Neural progenitor cell (in vitro differentiated cells): Measurements from ENCODE around the gene SLC10A7. TPM values are rescaled to one million over a fixed set of nuclear protein-coding genes. Genes with fewer than 3 reads are reported as not detected.

ENCODE experiments used
- DNase-seq: peaks from one replicate; pipeline ENCODE4 v3.0.0-alpha.2; 2016; ENCODE audit warnings: low spot score
- H2AFZ ChIP-seq: fragments of 200-600 bp; sonication (generic); replicated peaks from 2 replicates; pipeline ENCODE4 v1.6.1; 2016; ENCODE audit warnings: antibody characterized with exemption
- H3F3A ChIP-seq: fragments of 200-600 bp; sonication (generic); 2 replicates; pipeline ENCODE4 v1.6.1; 2016; ENCODE audit warnings: antibody characterized with exemption, low read depth
- H3K27ac ChIP-seq: fragments of 200-600 bp; sonication (generic); 2 replicates; pipeline ENCODE4 v1.5.1; 2016; ENCODE audit warnings: mild to moderate bottlenecking
- H3K27me3 ChIP-seq: fragments of 200-600 bp; sonication (generic); 2 replicates; pipeline ENCODE4 v1.6.1; 2016; ENCODE audit warnings: mild to moderate bottlenecking, moderate library complexity
- H3K36me3 ChIP-seq: fragments of 200-600 bp; sonication (generic); 2 replicates; pipeline ENCODE4 v1.5.1; 2016
- H3K4me1 ChIP-seq: fragments of 200-600 bp; sonication (generic); 2 replicates; pipeline ENCODE4 v1.6.1; 2016; ENCODE audit warnings: mixed run types
- H3K4me2 ChIP-seq: fragments of 200-600 bp; sonication (generic); 2 replicates; pipeline ENCODE4 v1.6.1; 2016
- H3K4me3 ChIP-seq: fragments of 200-600 bp; sonication (generic); 2 replicates; pipeline ENCODE4 v1.5.1; 2016
- H3K79me2 ChIP-seq: fragments of 200-600 bp; sonication (generic); 2 replicates; pipeline ENCODE4 v1.6.1; 2016; ENCODE audit warnings: low read depth
- H3K9ac ChIP-seq: fragments of 200-600 bp; sonication (generic); 2 replicates; pipeline ENCODE4 v1.6.1; 2016
- H3K9me3 ChIP-seq: fragments of 200-600 bp; sonication (generic); 2 replicates; pipeline ENCODE4 v1.5.1; 2016; ENCODE audit warnings: low read depth
- H4K20me1 ChIP-seq: fragments of 200-600 bp; sonication (generic); 2 replicates; pipeline ENCODE4 v1.6.1; 2016; ENCODE audit warnings: low read depth
- H3K27ac Mint-ChIP-seq: 3 replicates; pipeline ENCODE4 v1.8.0; 2021; ENCODE audit warnings: mixed read lengths
- H3K27me3 Mint-ChIP-seq: 2 replicates; pipeline ENCODE4 v1.8.0; 2022; ENCODE audit warnings: low read depth, mild to moderate bottlenecking, inconsistent platforms, moderate library complexity, mixed read lengths; ENCODE audit not compliant: insufficient read depth
- H3K36me3 Mint-ChIP-seq: 3 replicates; pipeline ENCODE4 v1.8.0; 2021; ENCODE audit warnings: mixed read lengths
- H3K4me1 Mint-ChIP-seq: 3 replicates; pipeline ENCODE4 v1.8.0; 2021; ENCODE audit warnings: mixed read lengths
- H3K4me3 Mint-ChIP-seq: 3 replicates; pipeline ENCODE4 v1.8.0; 2021; ENCODE audit warnings: mild to moderate bottlenecking, moderate library complexity, mixed read lengths
- H3K9me3 Mint-ChIP-seq: 3 replicates; pipeline ENCODE4 v1.8.0; 2020; ENCODE audit warnings: mixed read lengths
- EZH2 ChIP-seq: fragments of 200-600 bp; sonication (generic); IDR thresholded peaks from 2 replicates; pipeline ENCODE4 v1.6.1; 2017; ENCODE audit warnings: antibody characterized with exemption, mild to moderate bottlenecking, moderate library complexity
- EZH2phosphoT487 ChIP-seq: fragments of 200-600 bp; sonication (generic); IDR thresholded peaks from 2 replicates; pipeline ENCODE4 v1.6.1; 2017; ENCODE audit warnings: antibody characterized with exemption
- total RNA-seq: library from RNA; depleted of rRNA; stranded (reverse); fragments of >200 nt; gene quantifications from 2 replicates; pipeline ENCODE4 v1.2.3, GENCODE V29; 2015; ENCODE audit warnings: low replicate concordance
- TF ChIP-seq, protein P1 (sequence below): fragments of 200-600 bp; sonication (generic); IDR thresholded peaks from 2 replicates; pipeline ENCODE4 v1.5.1; 2017; ENCODE audit warnings: antibody characterized with exemption, mild to moderate bottlenecking

The SLC10A7 gene
- total RNA-seq, 1 donor from 2014 or later: 9.9 TPM

DNA sequence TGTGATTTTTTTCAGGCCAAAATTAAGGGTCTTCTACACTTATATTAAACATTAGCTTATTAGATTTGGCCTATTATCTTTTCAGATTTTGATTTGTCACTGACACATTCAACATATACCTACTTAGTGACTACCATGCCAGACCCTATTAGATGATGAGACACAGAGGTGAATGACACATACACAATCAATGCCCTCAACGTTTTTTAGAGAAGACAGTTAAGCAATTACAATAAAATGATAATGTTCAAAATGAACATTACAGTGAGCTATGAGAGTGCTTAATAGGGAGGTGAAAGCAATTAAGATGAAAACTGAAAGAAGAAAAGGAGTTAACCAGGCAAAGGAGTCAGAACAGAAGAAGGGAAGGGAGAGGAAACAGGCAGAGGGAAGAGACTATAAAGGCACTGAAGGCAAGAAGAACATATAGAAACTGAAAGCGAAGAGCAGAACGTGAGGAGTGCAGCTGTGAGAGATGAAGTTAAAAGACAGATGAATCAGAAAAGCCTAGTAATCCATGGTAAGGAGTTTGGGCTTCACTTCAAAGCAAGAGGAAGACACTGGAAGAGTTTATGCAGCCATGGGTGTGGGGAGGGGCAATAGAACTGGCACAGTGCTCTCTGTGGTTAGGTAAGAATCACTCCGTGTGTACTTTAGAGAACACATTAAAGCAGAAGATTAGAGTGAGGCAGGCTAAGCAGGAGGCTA lies 188.4 kb downstream of the SLC10A7 start:
- no peaks in the 10 kb centered on the region for H3K4me1 ChIP-seq
- H3K4me2 ChIP-seq: no peak overlapping the region
- H3K4me3 Mint-ChIP-seq: no peak overlapping the region
- no peak overlapping the region for H3K27ac Mint-ChIP-seq
- no peak overlapping the region for H3K4me3 ChIP-seq
- TF ChIP-seq EZH2: no peak
- TF ChIP-seq, protein P1, sequence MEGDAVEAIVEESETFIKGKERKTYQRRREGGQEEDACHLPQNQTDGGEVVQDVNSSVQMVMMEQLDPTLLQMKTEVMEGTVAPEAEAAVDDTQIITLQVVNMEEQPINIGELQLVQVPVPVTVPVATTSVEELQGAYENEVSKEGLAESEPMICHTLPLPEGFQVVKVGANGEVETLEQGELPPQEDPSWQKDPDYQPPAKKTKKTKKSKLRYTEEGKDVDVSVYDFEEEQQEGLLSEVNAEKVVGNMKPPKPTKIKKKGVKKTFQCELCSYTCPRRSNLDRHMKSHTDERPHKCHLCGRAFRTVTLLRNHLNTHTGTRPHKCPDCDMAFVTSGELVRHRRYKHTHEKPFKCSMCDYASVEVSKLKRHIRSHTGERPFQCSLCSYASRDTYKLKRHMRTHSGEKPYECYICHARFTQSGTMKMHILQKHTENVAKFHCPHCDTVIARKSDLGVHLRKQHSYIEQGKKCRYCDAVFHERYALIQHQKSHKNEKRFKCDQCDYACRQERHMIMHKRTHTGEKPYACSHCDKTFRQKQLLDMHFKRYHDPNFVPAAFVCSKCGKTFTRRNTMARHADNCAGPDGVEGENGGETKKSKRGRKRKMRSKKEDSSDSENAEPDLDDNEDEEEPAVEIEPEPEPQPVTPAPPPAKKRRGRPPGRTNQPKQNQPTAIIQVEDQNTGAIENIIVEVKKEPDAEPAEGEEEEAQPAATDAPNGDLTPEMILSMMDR: no peak
- TF ChIP-seq EZH2phosphoT487: no peak
- no peaks in the 10 kb centered on the region for H3F3A ChIP-seq
- H3K9me3 ChIP-seq: no peaks in the 10 kb centered on the region
- no peaks in the 10 kb centered on the region for H3K36me3 ChIP-seq
- H3K27me3 Mint-ChIP-seq: no peaks in the 10 kb centered on the region
- no peaks in the 10 kb centered on the region for H3K79me2 ChIP-seq
- H4K20me1 ChIP-seq: no peaks in the 10 kb centered on the region
- DNase-seq: no peak
- no peak overlapping the region for H2AFZ ChIP-seq
- no peaks in the 10 kb centered on the region for H3K9me3 Mint-ChIP-seq
- no peaks in the 10 kb centered on the region for H3K27me3 ChIP-seq
- H3K36me3 Mint-ChIP-seq: no peaks in the 10 kb centered on the region
- no peak overlapping the region for H3K9ac ChIP-seq
- no peak overlapping the region for H3K27ac ChIP-seq
- no peaks in the 10 kb centered on the region for H3K4me1 Mint-ChIP-seq

DNA sequence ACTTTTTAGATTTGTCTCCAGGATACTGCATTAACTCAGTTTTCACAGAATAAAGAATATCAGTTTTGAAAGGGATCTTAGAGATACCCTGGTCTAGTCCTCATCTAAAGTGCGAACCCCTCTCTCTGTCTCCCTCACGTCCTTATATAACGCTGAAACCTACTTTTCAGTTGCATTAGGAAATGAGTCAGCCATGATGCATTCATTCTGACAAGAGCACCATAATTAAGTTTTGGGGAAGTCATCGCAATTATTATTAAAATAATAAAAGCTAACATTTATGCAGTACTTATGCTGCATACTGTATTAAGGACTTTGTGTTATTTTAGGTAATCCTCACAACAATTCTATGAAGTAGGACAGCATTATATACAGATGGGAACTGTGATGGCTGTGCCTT lies 191.3 kb downstream of the SLC10A7 start:
- no peak overlapping the region for H2AFZ ChIP-seq
- no peaks in the 10 kb centered on the region for H3K9me3 Mint-ChIP-seq

DNA sequence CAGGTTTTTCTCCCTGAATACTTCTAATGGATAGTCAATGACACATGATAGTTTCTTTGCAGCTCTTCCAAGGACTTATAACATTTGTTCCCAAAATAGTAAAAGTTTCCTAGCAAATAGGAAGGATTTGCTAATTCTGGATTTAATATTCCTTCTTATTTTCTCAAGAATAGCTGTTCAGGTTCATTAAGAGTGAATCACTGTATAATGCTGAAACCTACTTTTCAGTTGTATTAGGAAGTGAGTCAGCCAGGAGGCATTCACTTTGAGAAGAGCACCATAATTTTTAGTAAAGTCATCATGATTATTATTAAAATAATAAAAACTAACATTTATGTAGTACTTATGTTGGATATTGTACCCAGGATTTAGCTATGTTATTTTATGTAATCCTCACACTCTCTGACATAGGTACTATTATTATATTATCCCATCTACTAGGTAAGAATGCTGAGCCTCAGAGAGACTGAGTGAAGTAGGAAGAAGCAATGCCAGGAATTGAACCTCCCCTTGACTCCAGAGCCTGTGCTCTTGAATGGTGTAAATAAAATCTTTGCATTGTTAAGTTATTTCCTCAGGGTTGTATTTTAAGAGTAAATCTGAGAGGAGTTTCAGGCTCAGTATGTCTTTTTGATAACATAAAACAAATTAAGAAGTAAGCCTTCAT lies 192.6 kb downstream of the SLC10A7 start:
- no peak overlapping the region for H3K4me2 ChIP-seq
- no peaks in the 10 kb centered on the region for H3F3A ChIP-seq
- no peak overlapping the region for H3K9ac ChIP-seq
- H3K9me3 ChIP-seq: no peaks in the 10 kb centered on the region
- no peak overlapping the region for H2AFZ ChIP-seq
- H3K79me2 ChIP-seq: no peaks in the 10 kb centered on the region
- H3K27ac ChIP-seq: no peak overlapping the region
- no peak overlapping the region for H3K4me3 Mint-ChIP-seq
- no peak for DNase-seq
- TF ChIP-seq EZH2 (no peak), EZH2phosphoT487 (no peak)
- TF ChIP-seq, protein P1: no peak
- H3K27me3 Mint-ChIP-seq: no peaks in the 10 kb centered on the region
- H3K9me3 Mint-ChIP-seq: no peaks in the 10 kb centered on the region
- no peaks in the 10 kb centered on the region for H3K4me1 Mint-ChIP-seq
- no peaks in the 10 kb centered on the region for H4K20me1 ChIP-seq
- H3K36me3 ChIP-seq: no peaks in the 10 kb centered on the region
- no peaks in the 10 kb centered on the region for H3K4me1 ChIP-seq
- no peak overlapping the region for H3K27ac Mint-ChIP-seq
- no peaks in the 10 kb centered on the region for H3K36me3 Mint-ChIP-seq
- H3K27me3 ChIP-seq: no peaks in the 10 kb centered on the region
- no peak overlapping the region for H3K4me3 ChIP-seq

More for the DNA sequence above, 191.3 kb downstream of the SLC10A7 start:
- no peak for DNase-seq
- Histone ChIP-seq H3K27ac (no peak overlapping the region), H3K79me2 (no peaks in the 10 kb centered on the region), H3K36me3 (no peaks in the 10 kb centered on the region), H3K4me3 (no peak overlapping the region), H3K4me1 (no peaks in the 10 kb centered on the region), H3K4me2 (no peak overlapping the region), H4K20me1 (no peaks in the 10 kb centered on the region), H3K9me3 (no peaks in the 10 kb centered on the region), H3F3A (no peaks in the 10 kb centered on the region), H3K27me3 (no peaks in the 10 kb centered on the region), H3K9ac (no peak overlapping the region)
- no peak overlapping the region for H3K4me3 Mint-ChIP-seq
- H3K36me3 Mint-ChIP-seq: no peaks in the 10 kb centered on the region
- no peaks in the 10 kb centered on the region for H3K4me1 Mint-ChIP-seq
- no peaks in the 10 kb centered on the region for H3K27me3 Mint-ChIP-seq
- TF ChIP-seq, protein P1: no peak
- TF ChIP-seq EZH2 (no peak), EZH2phosphoT487 (no peak)
- H3K27ac Mint-ChIP-seq: no peak overlapping the region
